Epithelial cell of prostate (primary cell): ENCODE results near the gene TPR.

Experiments
- DNase-seq: peaks from one replicate; pipeline ENCODE4 v3.0.0-alpha.2; 2011; ENCODE audit warnings: low read depth, low spot score
- H3K27ac ChIP-seq: fragments of 450-650 bp; 2 replicates; pipeline ENCODE4 v1.5.1; 2017; ENCODE audit warnings: mild to moderate bottlenecking

The TPR gene

GRCh38 chr1:186295980-186296379 is 79.1 kb downstream of the TPR start, which contains the start of gene PRG4:
Gene PRG4 (plus strand): TSS chr1:186296279.
- H3K27ac ChIP-seq, result no peak within 1 kb of the TSS
- DNase-seq, result no peak

GRCh38 chr1:186292875-186293274 is 82.2 kb downstream of the TPR start:
- no peak for DNase-seq

GRCh38 chr1:186291271-186291670 is 83.8 kb downstream of the TPR start:
- no peak for DNase-seq
- no peak overlapping the region for H3K27ac ChIP-seq

More at GRCh38 chr1:186292875-186293274, 82.2 kb downstream of the TPR start:
- no peak overlapping the region for H3K27ac ChIP-seq

GRCh38 chr1:186289943-186290545 is 85.0 kb downstream of the TPR start:
- H3K27ac ChIP-seq, result no peak overlapping the region

GRCh38 chr1:186286615-186287315 is 88.3 kb downstream of the TPR start:
- no peak overlapping the region for H3K27ac ChIP-seq
- no peak for DNase-seq

More at GRCh38 chr1:186289943-186290545, 85.0 kb downstream of the TPR start:
- no peak for DNase-seq

GRCh38 chr1:186283374-186283773 is 91.7 kb downstream of the TPR start:
- DNase-seq, result no peak
- no peak overlapping the region for H3K27ac ChIP-seq

GRCh38 chr1:186282466-186282865 is 92.6 kb downstream of the TPR start:
- H3K27ac ChIP-seq, result no peak overlapping the region
- DNase-seq, result no peak

GRCh38 chr1:186275822-186276221 is 99.2 kb downstream of the TPR start:
- no peak for DNase-seq
- no peak overlapping the region for H3K27ac ChIP-seq

GRCh38 chr1:186272486-186272885 is 102.6 kb downstream of the TPR start:
- no peak for DNase-seq
- H3K27ac ChIP-seq, result no peak overlapping the region

- no peak overlapping the region for H3K27ac ChIP-seq
- no peak for DNase-seq
Observed at GRCh38 chr1:186271032-186271431, 104.0 kb downstream of the TPR start.
